SK-N-SH treated with all-trans-retinoic acid at 6 μM for 48 hours (cell line): ENCODE measurements around the gene ARHGAP10.

Experiments
- ATAC-seq: fragments of 200-7000 bp; cut with Tn5 transposase; 3 replicates; pipeline ENCODE4 v1.9.1; 2020; ENCODE audit warnings: mild to moderate bottlenecking, moderate library complexity
- ARNTL ChIP-seq: fragments of 450-650 bp; formaldehyde crosslinking; IDR thresholded peaks from 2 replicates; pipeline ENCODE4 v1.5.0; 2020; ENCODE audit warnings: low read depth, mild to moderate bottlenecking, moderate library complexity, borderline replicate concordance
- BACH2 ChIP-seq: fragments of 250-450 bp; sonication (Bioruptor Pico); IDR thresholded peaks from 2 replicates; pipeline ENCODE4 v1.9.0; 2021; ENCODE audit warnings: mild to moderate bottlenecking, borderline replicate concordance
- CSDC2 ChIP-seq: fragments of 250-450 bp; sonication (Bioruptor Pico); IDR thresholded peaks from 2 replicates; pipeline ENCODE4 v1.5.0; 2020; ENCODE audit warnings: mild to moderate bottlenecking, moderate library complexity
- ESRRG ChIP-seq: fragments of 250-450 bp; sonication (Bioruptor Pico); IDR thresholded peaks from 2 replicates; pipeline ENCODE4 v1.6.1; 2021; ENCODE audit warnings: mild to moderate bottlenecking
- GLIS3 ChIP-seq: fragments of 250-450 bp; sonication (Bioruptor Pico); IDR thresholded peaks from 2 replicates; pipeline ENCODE4 v1.5.0; 2020; ENCODE audit warnings: mild to moderate bottlenecking, moderate library complexity
- ISL1 ChIP-seq: fragments of 250-450 bp; sonication (Bioruptor Pico); IDR thresholded peaks from 2 replicates; pipeline ENCODE4 v2.1.2; 2022; ENCODE audit warnings: mild to moderate bottlenecking, moderate library complexity
- OSR1 ChIP-seq: fragments of 250-450 bp; sonication (Bioruptor Pico); IDR thresholded peaks from 2 replicates; pipeline ENCODE4 v1.8.0; 2022; ENCODE audit warnings: moderate library complexity, mild to moderate bottlenecking, inconsistent platforms
- PPARA ChIP-seq: fragments of 250-450 bp; sonication (Bioruptor Pico); IDR thresholded peaks from 2 replicates; pipeline ENCODE4 v1.5.0; 2020; ENCODE audit warnings: mild to moderate bottlenecking, borderline replicate concordance
- RARB ChIP-seq: fragments of 250-450 bp; sonication (Bioruptor Pico); IDR thresholded peaks from 2 replicates; pipeline ENCODE4 v1.8.0; 2021; ENCODE audit warnings: mild to moderate bottlenecking, moderate library complexity
- SNAI2 ChIP-seq: fragments of 250-450 bp; sonication (Bioruptor Pico); IDR thresholded peaks from 2 replicates; pipeline ENCODE4 v1.5.0; 2020; ENCODE audit warnings: mild to moderate bottlenecking, moderate library complexity
- TCF4 ChIP-seq: fragments of 250-450 bp; sonication (Bioruptor Pico); IDR thresholded peaks from 2 replicates; pipeline ENCODE4 v1.8.0; 2021; ENCODE audit warnings: mild to moderate bottlenecking, moderate library complexity, borderline replicate concordance
- TOX ChIP-seq: fragments of 250-450 bp; sonication (Bioruptor Pico); IDR thresholded peaks from 2 replicates; pipeline ENCODE4 v1.8.0; 2021; ENCODE audit warnings: mild to moderate bottlenecking, moderate library complexity, borderline replicate concordance
- ZC3H10 ChIP-seq: fragments of 250-450 bp; sonication (Bioruptor Pico); IDR thresholded peaks from 2 replicates; pipeline ENCODE4 v1.5.1; 2021; ENCODE audit warnings: mild to moderate bottlenecking, moderate library complexity
- ZFP3 ChIP-seq: fragments of 250-450 bp; sonication (Bioruptor Pico); IDR thresholded peaks from 2 replicates; pipeline ENCODE4 v1.5.0; 2020; ENCODE audit warnings: mild to moderate bottlenecking, moderate library complexity
- ZFP30 ChIP-seq: fragments of 450-650 bp; formaldehyde crosslinking; IDR thresholded peaks from 2 replicates; pipeline ENCODE4 v1.5.0; 2022; ENCODE audit warnings: mild to moderate bottlenecking, moderate library complexity
- ZNF70 ChIP-seq: fragments of 450-650 bp; formaldehyde crosslinking; IDR thresholded peaks from 2 replicates; pipeline ENCODE4 v1.5.0; 2020; ENCODE audit warnings: mild to moderate bottlenecking, moderate library complexity
- ZNF8 ChIP-seq: fragments of 450-650 bp; formaldehyde crosslinking; IDR thresholded peaks from 2 replicates; pipeline ENCODE4 v1.5.0; 2020; ENCODE audit warnings: mild to moderate bottlenecking, moderate library complexity
- TF ChIP-seq, protein P1 (sequence below): fragments of 250-450 bp; sonication (Bioruptor Pico); IDR thresholded peaks from 2 replicates; pipeline ENCODE4 v1.5.1; 2021; ENCODE audit warnings: mild to moderate bottlenecking, moderate library complexity
- TF ChIP-seq, protein P2 (sequence below): fragments of 250-450 bp; sonication (Bioruptor Pico); IDR thresholded peaks from 2 replicates; pipeline ENCODE4 v1.5.1; 2020; ENCODE audit warnings: low read depth, mild to moderate bottlenecking, moderate library complexity
- TF ChIP-seq, protein P3 (sequence below): fragments of 250-450 bp; sonication (Bioruptor Pico); IDR thresholded peaks from 2 replicates; pipeline ENCODE4 v1.5.0; 2020; ENCODE audit warnings: mild to moderate bottlenecking, moderate library complexity
- TF ChIP-seq, protein P4 (sequence below): fragments of 250-450 bp; sonication (Bioruptor Pico); IDR thresholded peaks from 2 replicates; pipeline ENCODE4 v1.8.0; 2021; ENCODE audit warnings: low read depth, mild to moderate bottlenecking, moderate library complexity, borderline replicate concordance
- TF ChIP-seq, protein P5 (sequence below): fragments of 250-450 bp; sonication (Bioruptor Pico); IDR thresholded peaks from 2 replicates; pipeline ENCODE4 v1.8.0; 2020; ENCODE audit warnings: mild to moderate bottlenecking, moderate library complexity, borderline replicate concordance

The ARHGAP10 gene

DNA sequence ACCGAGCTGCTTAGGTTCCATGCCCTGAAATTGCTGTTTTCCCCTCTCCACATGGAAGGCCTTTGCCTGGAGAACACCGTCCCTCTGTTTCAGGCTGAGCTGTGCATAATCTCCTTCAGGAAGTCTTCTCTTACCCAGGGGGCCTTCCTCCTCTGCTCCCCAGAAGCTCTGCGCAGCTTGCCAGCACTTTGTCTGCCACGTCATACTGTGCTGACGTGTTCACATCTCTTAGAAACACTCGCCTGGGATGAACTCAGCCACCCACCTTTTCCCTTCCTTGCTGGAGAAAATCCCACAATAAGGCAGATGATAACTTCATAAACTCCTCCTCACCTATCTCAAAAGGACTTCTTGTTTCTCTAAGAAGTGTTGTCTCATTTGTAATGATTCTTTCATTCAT is 110.7 kb downstream of the ARHGAP10 start:
- ATAC-seq, result no peak
- TF ChIP-seq BACH2, result no peak
- TF ChIP-seq SNAI2 (CRISPR knock-in tag), result no peak
- TF ChIP-seq ZFP30 (CRISPR knock-in tag), result no peak
- no peak for TF ChIP-seq ARNTL (CRISPR knock-in tag)
- no peak for TF ChIP-seq ZNF70 (CRISPR knock-in tag)
- no peak for TF ChIP-seq GLIS3 (CRISPR knock-in tag)
- TF ChIP-seq, protein P1, sequence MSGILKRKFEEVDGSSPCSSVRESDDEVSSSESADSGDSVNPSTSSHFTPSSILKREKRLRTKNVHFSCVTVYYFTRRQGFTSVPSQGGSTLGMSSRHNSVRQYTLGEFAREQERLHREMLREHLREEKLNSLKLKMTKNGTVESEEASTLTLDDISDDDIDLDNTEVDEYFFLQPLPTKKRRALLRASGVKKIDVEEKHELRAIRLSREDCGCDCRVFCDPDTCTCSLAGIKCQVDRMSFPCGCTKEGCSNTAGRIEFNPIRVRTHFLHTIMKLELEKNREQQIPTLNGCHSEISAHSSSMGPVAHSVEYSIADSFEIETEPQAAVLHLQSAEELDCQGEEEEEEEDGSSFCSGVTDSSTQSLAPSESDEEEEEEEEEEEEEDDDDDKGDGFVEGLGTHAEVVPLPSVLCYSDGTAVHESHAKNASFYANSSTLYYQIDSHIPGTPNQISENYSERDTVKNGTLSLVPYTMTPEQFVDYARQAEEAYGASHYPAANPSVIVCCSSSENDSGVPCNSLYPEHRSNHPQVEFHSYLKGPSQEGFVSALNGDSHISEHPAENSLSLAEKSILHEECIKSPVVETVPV, result no peak
- no peak for TF ChIP-seq ZNF8 (CRISPR knock-in tag)
- no peak for TF ChIP-seq TOX (CRISPR knock-in tag)
- TF ChIP-seq, protein P2, sequence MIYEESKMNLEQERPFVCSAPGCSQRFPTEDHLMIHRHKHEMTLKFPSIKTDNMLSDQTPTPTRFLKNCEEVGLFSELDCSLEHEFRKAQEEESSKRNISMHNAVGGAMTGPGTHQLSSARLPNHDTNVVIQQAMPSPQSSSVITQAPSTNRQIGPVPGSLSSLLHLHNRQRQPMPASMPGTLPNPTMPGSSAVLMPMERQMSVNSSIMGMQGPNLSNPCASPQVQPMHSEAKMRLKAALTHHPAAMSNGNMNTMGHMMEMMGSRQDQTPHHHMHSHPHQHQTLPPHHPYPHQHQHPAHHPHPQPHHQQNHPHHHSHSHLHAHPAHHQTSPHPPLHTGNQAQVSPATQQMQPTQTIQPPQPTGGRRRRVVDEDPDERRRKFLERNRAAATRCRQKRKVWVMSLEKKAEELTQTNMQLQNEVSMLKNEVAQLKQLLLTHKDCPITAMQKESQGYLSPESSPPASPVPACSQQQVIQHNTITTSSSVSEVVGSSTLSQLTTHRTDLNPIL, result no peak
- TF ChIP-seq ZFP3 (CRISPR knock-in tag), result no peak
- no peak for TF ChIP-seq ISL1 (CRISPR knock-in tag)
- TF ChIP-seq CSDC2, result no peak
- TF ChIP-seq, protein P3, sequence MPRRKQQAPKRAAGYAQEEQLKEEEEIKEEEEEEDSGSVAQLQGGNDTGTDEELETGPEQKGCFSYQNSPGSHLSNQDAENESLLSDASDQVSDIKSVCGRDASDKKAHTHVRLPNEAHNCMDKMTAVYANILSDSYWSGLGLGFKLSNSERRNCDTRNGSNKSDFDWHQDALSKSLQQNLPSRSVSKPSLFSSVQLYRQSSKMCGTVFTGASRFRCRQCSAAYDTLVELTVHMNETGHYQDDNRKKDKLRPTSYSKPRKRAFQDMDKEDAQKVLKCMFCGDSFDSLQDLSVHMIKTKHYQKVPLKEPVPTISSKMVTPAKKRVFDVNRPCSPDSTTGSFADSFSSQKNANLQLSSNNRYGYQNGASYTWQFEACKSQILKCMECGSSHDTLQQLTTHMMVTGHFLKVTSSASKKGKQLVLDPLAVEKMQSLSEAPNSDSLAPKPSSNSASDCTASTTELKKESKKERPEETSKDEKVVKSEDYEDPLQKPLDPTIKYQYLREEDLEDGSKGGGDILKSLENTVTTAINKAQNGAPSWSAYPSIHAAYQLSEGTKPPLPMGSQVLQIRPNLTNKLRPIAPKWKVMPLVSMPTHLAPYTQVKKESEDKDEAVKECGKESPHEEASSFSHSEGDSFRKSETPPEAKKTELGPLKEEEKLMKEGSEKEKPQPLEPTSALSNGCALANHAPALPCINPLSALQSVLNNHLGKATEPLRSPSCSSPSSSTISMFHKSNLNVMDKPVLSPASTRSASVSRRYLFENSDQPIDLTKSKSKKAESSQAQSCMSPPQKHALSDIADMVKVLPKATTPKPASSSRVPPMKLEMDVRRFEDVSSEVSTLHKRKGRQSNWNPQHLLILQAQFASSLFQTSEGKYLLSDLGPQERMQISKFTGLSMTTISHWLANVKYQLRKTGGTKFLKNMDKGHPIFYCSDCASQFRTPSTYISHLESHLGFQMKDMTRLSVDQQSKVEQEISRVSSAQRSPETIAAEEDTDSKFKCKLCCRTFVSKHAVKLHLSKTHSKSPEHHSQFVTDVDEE, result no peak
- no peak for TF ChIP-seq PPARA (CRISPR knock-in tag)
- TF ChIP-seq, protein P4, sequence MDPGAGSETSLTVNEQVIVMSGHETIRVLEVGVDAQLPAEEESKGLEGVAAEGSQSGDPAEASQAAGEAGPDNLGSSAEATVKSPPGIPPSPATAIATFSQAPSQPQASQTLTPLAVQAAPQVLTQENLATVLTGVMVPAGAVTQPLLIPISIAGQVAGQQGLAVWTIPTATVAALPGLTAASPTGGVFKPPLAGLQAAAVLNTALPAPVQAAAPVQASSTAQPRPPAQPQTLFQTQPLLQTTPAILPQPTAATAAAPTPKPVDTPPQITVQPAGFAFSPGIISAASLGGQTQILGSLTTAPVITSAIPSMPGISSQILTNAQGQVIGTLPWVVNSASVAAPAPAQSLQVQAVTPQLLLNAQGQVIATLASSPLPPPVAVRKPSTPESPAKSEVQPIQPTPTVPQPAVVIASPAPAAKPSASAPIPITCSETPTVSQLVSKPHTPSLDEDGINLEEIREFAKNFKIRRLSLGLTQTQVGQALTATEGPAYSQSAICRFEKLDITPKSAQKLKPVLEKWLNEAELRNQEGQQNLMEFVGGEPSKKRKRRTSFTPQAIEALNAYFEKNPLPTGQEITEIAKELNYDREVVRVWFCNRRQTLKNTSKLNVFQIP (CRISPR knock-in tag), result no peak
- TF ChIP-seq ZC3H10 (CRISPR knock-in tag), result no peak
- TF ChIP-seq OSR1 (CRISPR knock-in tag), result no peak
- TF ChIP-seq TCF4 (CRISPR knock-in tag), result no peak
- TF ChIP-seq, protein P5, sequence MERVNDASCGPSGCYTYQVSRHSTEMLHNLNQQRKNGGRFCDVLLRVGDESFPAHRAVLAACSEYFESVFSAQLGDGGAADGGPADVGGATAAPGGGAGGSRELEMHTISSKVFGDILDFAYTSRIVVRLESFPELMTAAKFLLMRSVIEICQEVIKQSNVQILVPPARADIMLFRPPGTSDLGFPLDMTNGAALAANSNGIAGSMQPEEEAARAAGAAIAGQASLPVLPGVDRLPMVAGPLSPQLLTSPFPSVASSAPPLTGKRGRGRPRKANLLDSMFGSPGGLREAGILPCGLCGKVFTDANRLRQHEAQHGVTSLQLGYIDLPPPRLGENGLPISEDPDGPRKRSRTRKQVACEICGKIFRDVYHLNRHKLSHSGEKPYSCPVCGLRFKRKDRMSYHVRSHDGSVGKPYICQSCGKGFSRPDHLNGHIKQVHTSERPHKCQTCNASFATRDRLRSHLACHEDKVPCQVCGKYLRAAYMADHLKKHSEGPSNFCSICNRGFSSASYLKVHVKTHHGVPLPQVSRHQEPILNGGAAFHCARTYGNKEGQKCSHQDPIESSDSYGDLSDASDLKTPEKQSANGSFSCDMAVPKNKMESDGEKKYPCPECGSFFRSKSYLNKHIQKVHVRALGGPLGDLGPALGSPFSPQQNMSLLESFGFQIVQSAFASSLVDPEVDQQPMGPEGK, result no peak
- TF ChIP-seq, all 23 proteins: peak for 0

DNA sequence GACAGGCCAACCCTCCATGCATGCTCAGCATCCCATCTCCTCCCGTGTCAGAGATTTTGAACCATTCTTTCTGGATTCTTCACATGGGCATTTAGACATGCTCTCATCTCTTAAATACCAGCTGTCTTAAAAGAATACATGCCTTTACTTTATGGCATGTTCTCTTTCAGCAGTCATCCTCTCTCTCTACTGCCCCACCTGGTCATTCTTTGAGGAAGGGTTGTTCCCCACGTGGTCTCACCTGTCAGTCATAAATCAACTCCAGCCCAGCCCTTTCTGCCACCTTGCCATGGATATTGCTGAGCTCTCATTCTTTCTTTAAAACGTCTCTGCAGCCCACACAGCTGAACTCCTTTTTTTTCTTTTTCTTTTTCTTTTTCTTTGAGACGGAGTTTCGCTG is 111.3 kb downstream of the ARHGAP10 start:
- ATAC-seq, result no peak
- TF ChIP-seq, protein P3, result no peak
- TF ChIP-seq, protein P5, result no peak
- no peak for TF ChIP-seq CSDC2
- no peak for TF ChIP-seq PPARA (CRISPR knock-in tag)
- no peak for TF ChIP-seq ESRRG (CRISPR knock-in tag)
- no peak for TF ChIP-seq TOX (CRISPR knock-in tag)
- TF ChIP-seq, protein P1, result no peak
- no peak for TF ChIP-seq ZFP30 (CRISPR knock-in tag)
- TF ChIP-seq RARB (CRISPR knock-in tag), result no peak
- TF ChIP-seq ZC3H10 (CRISPR knock-in tag), result no peak
- no peak for TF ChIP-seq TCF4 (CRISPR knock-in tag)
- no peak for TF ChIP-seq ZNF8 (CRISPR knock-in tag)
- TF ChIP-seq ZFP3 (CRISPR knock-in tag), result no peak
- TF ChIP-seq, protein P2, result no peak
- no peak for TF ChIP-seq SNAI2 (CRISPR knock-in tag)
- no peak for TF ChIP-seq ISL1 (CRISPR knock-in tag)
